Hepatocyte (in vitro differentiated cells): ENCODE measurements around the gene ECT2.

Experiments used
- CTCF ChIP-seq: fragments of 200-600 bp; sonication (generic); IDR thresholded peaks from 2 replicates; pipeline ENCODE4 v1.5.1; 2016; ENCODE audit warnings: antibody characterized with exemption, mild to moderate bottlenecking; ENCODE audit not compliant: poor library complexity
- EZH2 ChIP-seq: fragments of 200-600 bp; sonication (generic); IDR thresholded peaks from 2 replicates; pipeline ENCODE4 v1.6.1; 2016; ENCODE audit warnings: antibody characterized with exemption, mild to moderate bottlenecking, borderline replicate concordance

- no peak for TF ChIP-seq CTCF
- no peak for TF ChIP-seq EZH2
Observed at GRCh38 chr3:172702256-172702655, 48.3 kb upstream of the ECT2 start.
